Neuronal stem cell (in vitro differentiated cells): ENCODE data around the gene F5.

Source experiments
- DNase-seq: peaks from one replicate; pipeline ENCODE4 v3.0.0-alpha.2; 2013; ENCODE audit warnings: low spot score
- H2AFZ ChIP-seq: one replicate; pipeline ENCODE4 v1.6.1; 2013; ENCODE audit warnings: mild to moderate bottlenecking, low read length, inconsistent platforms
- H2AK5ac ChIP-seq: 2 replicates; pipeline ENCODE4 v1.6.1; 2013; ENCODE audit warnings: low read depth, mild to moderate bottlenecking, inconsistent platforms, low read length, moderate library complexity, mixed read lengths
- H2BK120ac ChIP-seq: 2 replicates; pipeline ENCODE4 v1.6.1; 2013; ENCODE audit warnings: low read depth, mild to moderate bottlenecking, inconsistent platforms, low read length, moderate library complexity, mixed read lengths
- H2BK12ac ChIP-seq: one replicate; pipeline ENCODE4 v1.6.1; 2013; ENCODE audit warnings: low read length, inconsistent platforms
- H2BK15ac ChIP-seq: 2 replicates; pipeline ENCODE4 v1.6.1; 2013; ENCODE audit warnings: mild to moderate bottlenecking, low read length, inconsistent platforms, mixed read lengths
- H2BK5ac ChIP-seq: one replicate; pipeline ENCODE4 v1.6.1; 2013; ENCODE audit warnings: inconsistent platforms, mild to moderate bottlenecking, low read length, moderate library complexity
- H3K14ac ChIP-seq: one replicate; pipeline ENCODE4 v1.6.1; 2013; ENCODE audit warnings: low read length, inconsistent platforms
- H3K18ac ChIP-seq: 2 replicates; pipeline ENCODE4 v1.6.1; 2013; ENCODE audit warnings: low read length, inconsistent platforms
- H3K23ac ChIP-seq: 2 replicates; pipeline ENCODE4 v1.6.1; 2013; ENCODE audit warnings: low read depth, mild to moderate bottlenecking, mixed read lengths, low read length, inconsistent platforms; ENCODE audit not compliant: poor library complexity
- H3K27ac ChIP-seq: replicated peaks from 3 replicates; pipeline ENCODE4 v1.5.1; 2013; ENCODE audit warnings: low read length, inconsistent platforms
- H3K27me3 ChIP-seq, 3 experiments: 2 replicates each; pipeline ENCODE4 v1.6.1; 2013; ENCODE audit warnings: low read length in 3 of 3, mild to moderate bottlenecking in 2 of 3, inconsistent platforms in 1 of 3, low read depth in 1 of 3, mixed read lengths in 1 of 3, moderate library complexity in 1 of 3; ENCODE audit not compliant: control insufficient read depth in 3 of 3, insufficient read depth in 3 of 3
- H3K36me3 ChIP-seq, 2 donors: replicated peaks in 1 of 2; 2 replicates each; pipeline ENCODE4 v1.6.1; 2013; ENCODE audit warnings: low read length in 2 of 2; ENCODE audit not compliant: control insufficient read depth in 2 of 2, insufficient read depth in 2 of 2
- H3K4ac ChIP-seq: 2 replicates; pipeline ENCODE4 v1.6.1; 2013; ENCODE audit warnings: inconsistent platforms, mild to moderate bottlenecking, low read length, moderate library complexity
- H3K4me1 ChIP-seq, 2 donors: 1 replicate in 1 of 2; 2 replicates in 1 of 2; pipeline ENCODE4 v1.6.1; 2013; ENCODE audit warnings: low read length in 2 of 2, low read depth in 1 of 2; ENCODE audit not compliant: control insufficient read depth in 2 of 2, insufficient read depth in 1 of 2
- H3K4me2 ChIP-seq: one replicate; pipeline ENCODE4 v1.6.1; 2013; ENCODE audit warnings: mild to moderate bottlenecking, low read length, inconsistent platforms; ENCODE audit not compliant: insufficient read depth, poor library complexity, severe bottlenecking
- H3K4me3 ChIP-seq, 2 donors: 2 replicates each; pipeline ENCODE4 v1.5.1; 2013; ENCODE audit warnings: low read length in 2 of 2, mild to moderate bottlenecking in 2 of 2, inconsistent platforms in 1 of 2, moderate library complexity in 1 of 2
- H3K79me1 ChIP-seq: one replicate; pipeline ENCODE4 v1.6.1; 2013; ENCODE audit warnings: low read depth, mild to moderate bottlenecking, inconsistent platforms, low read length, moderate library complexity
- H3K9ac ChIP-seq: one replicate; pipeline ENCODE4 v1.6.1; 2013; ENCODE audit warnings: mild to moderate bottlenecking, low read depth, low read length, inconsistent platforms; ENCODE audit not compliant: poor library complexity
- H3K9me3 ChIP-seq, 2 donors: replicated peaks in 1 of 2; 2 replicates each; pipeline versions ENCODE3 to v1.6.1; 2013; ENCODE audit warnings: low read length in 2 of 2, mild to moderate bottlenecking in 2 of 2, inconsistent platforms in 1 of 2, low read depth in 1 of 2, mixed read lengths in 1 of 2, moderate library complexity in 1 of 2; ENCODE audit not compliant: control insufficient read depth in 2 of 2, insufficient read depth in 1 of 2
- H4K8ac ChIP-seq: one replicate; pipeline ENCODE4 v1.6.1; 2013; ENCODE audit warnings: low read depth, mild to moderate bottlenecking, inconsistent platforms, low read length, moderate library complexity
- H4K91ac ChIP-seq: one replicate; pipeline ENCODE4 v1.6.1; 2013; ENCODE audit warnings: low read length, low read depth, mild to moderate bottlenecking, inconsistent platforms; ENCODE audit not compliant: poor library complexity
- WGBS, 2 donors: extraction: QIAGEN DNeasy Blood & Tissue Kit; methylation state at CpG; one replicate each; pipeline ENCODE4 v1.1.7; 2013; ENCODE audit warnings: missing lambda C conversion rate in 2 of 2, mixed read lengths in 1 of 2; ENCODE audit not compliant: insufficient read length in 2 of 2, insufficient replicate concordance in 1 of 2; ENCODE audit errors: extremely low coverage in 2 of 2; 5-methylcytosine and 5-hydroxymethylcytosine counted together

Gene F5

DNA sequence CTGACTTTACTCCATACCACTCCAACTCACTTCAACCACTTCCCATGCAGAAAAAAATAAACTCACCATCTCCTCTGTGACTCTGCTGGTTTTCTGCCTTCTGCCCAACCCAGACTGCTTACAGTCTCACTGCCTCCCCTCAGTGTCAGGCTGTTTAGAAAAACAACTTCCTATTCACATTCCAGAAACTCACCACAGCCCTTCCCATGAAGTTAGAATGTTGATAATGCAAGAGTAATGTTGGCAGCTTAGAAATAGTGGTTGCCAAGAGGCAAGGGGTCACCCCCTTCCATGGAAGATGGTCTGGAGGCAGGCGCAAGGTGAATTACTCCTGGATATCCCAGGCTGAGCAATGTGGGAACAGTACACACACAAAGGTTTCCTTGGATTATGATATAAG lies 43.7 kb upstream of the F5 start, which contains the start of gene SELP:
Gene SELP, minus strand, starts transcription at position 119 of the 400 bp plus-strand sequence. Its CDS starts 50 bp downstream, at position 69.
- H3K18ac ChIP-seq, result no peak within 1 kb of the TSS
- H2AFZ ChIP-seq, result no peak within 1 kb of the TSS
- no peak within 1 kb of the TSS for H2BK12ac ChIP-seq
- no CpG with 5 or more reads among the region's 1 CpG for WGBS, 2 donors
- peaks cover 0 to 10% of the 10 kb centered on the region in 2 donors for H3K9me3 ChIP-seq
- no peaks in the 10 kb centered on the region for H3K27me3 ChIP-seq
- H3K4ac ChIP-seq, result no peak within 1 kb of the TSS
- no peak within 1 kb of the TSS for H3K4me3 ChIP-seq
- H3K23ac ChIP-seq, result no peak within 1 kb of the TSS
- H3K27ac ChIP-seq, result no peak within 1 kb of the TSS
- no peak within 1 kb of the TSS for H2BK5ac ChIP-seq
- no peak within 1 kb of the TSS for H2AK5ac ChIP-seq
- H4K91ac ChIP-seq, result no peak within 1 kb of the TSS
- H3K4me1 ChIP-seq, result no peaks in the 10 kb centered on the region
- no peaks in the 10 kb centered on the region for H3K36me3 ChIP-seq
- H2BK15ac ChIP-seq, result no peak within 1 kb of the TSS
- H3K14ac ChIP-seq, result no peak within 1 kb of the TSS
- H3K79me1 ChIP-seq, result no peaks in the 10 kb centered on the region
- H2BK120ac ChIP-seq, result no peak within 1 kb of the TSS
- no peak within 1 kb of the TSS for H3K4me2 ChIP-seq
- DNase-seq, result no peak
- no peak within 1 kb of the TSS for H3K9ac ChIP-seq
- no peak within 1 kb of the TSS for H4K8ac ChIP-seq

DNA sequence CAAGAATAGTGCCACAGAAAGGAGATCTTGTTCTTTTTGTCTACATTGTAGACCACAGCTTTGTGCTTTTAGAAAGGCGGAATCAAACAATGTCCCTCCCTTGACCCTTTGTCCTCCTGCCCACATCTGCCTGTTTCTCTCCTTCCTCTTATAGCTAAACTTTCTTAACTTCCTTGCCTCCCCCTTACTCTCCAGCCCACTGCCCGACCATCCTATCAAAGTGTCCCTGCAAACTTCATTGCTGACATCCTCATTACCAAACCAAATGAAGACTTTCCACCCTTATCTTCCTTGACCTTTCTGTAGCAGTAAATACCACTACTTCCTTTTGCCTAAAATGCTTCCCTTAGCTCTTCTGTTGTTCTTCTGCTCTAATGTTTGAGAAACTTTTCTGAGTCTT lies 38.6 kb upstream of the F5 start:
- Histone ChIP-seq H2AFZ (no peak overlapping the region), H3K4me1 (no peaks in the 10 kb centered on the region), H3K9me3 (peaks cover 0 to 2% of the 10 kb centered on the region in 2 donors), H3K27ac (no peak overlapping the region), H3K23ac (no peak overlapping the region), H2BK5ac (no peak overlapping the region), H4K8ac (no peak overlapping the region), H4K91ac (no peak overlapping the region), H3K4ac (no peak overlapping the region), H3K79me1 (peaks cover 3% of the 10 kb centered on the region), H2BK15ac (no peak overlapping the region), H3K9ac (no peak overlapping the region), H3K14ac (no peak overlapping the region), H3K18ac (no peak overlapping the region), H2BK120ac (no peak overlapping the region), H2BK12ac (no peak overlapping the region), H2AK5ac (no peak overlapping the region), H3K27me3 (no peaks in the 10 kb centered on the region), H3K4me3 (no peak overlapping the region), H3K4me2 (no peak overlapping the region), H3K36me3 (no peaks in the 10 kb centered on the region)
- DNase-seq, result no peak
- no CpG with 5 or more reads among the region's 2 CpGs for WGBS, 2 donors

GRCh38 chr1:169624122-169624521 lies 37.8 kb upstream of the F5 start:
- Histone ChIP-seq H3K27me3 (no peaks in the 10 kb centered on the region), H2AK5ac (no peak overlapping the region), H4K8ac (no peak overlapping the region), H2BK5ac (no peak overlapping the region), H3K18ac (no peak overlapping the region), H3K14ac (no peak overlapping the region), H3K27ac (no peak overlapping the region), H3K4me1 (no peaks in the 10 kb centered on the region), H3K9ac (no peak overlapping the region), H3K9me3 (peaks cover 0 to 2% of the 10 kb centered on the region in 2 donors), H3K36me3 (no peaks in the 10 kb centered on the region), H3K23ac (no peak overlapping the region), H2AFZ (no peak overlapping the region), H4K91ac (no peak overlapping the region), H3K4me2 (no peak overlapping the region), H2BK12ac (no peak overlapping the region), H3K4me3 (no peak overlapping the region), H3K4ac (no peak overlapping the region), H2BK15ac (no peak overlapping the region), H2BK120ac (no peak overlapping the region), H3K79me1 (peaks cover 3% of the 10 kb centered on the region)
- no peak for DNase-seq

DNA sequence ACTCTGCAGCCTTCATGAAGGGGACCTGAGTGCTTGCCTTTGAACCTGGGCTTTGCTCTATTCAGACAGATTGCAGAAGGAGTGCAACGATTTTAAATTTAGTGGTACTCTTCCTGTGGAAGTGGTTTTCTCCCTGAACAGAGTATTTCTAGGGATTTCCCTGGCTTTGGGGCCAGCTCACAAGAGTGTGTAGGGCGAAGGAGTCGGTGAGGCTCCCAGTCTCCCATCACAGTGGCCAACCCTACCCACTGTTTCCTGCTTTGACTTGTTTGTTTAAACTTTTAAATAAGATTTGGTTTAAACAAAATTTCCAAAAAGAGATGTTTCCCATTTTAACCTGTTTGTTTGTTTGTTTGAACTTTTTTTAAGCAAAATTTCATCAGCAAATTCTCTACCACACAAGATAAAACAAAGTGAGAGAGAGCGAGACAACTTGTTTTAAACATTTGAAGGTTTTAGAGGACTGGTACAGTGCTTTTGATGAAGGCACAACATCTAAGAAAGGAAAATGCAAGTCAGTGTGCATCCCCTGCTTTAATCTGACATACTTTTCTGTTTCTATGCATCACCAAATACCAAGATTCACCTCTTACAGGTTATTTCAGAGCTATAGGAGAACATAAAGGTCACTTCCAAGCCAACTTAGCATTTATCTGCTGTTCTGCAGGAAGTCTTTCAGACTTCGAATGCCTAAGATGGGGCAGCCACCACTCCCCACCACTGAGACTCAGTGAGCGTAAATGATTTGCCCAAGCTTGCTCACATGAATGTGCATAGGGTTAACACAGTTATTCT lies 37.0 kb upstream of the F5 start:
- H4K8ac ChIP-seq, result no peak overlapping the region
- H2BK120ac ChIP-seq, result no peak overlapping the region
- no peak for DNase-seq
- H2BK12ac ChIP-seq, result no peak overlapping the region
- H2BK5ac ChIP-seq, result no peak overlapping the region
- no peak overlapping the region for H3K18ac ChIP-seq
- H3K9me3 ChIP-seq, result peaks cover 0 to 2% of the 10 kb centered on the region in 2 donors
- no peaks in the 10 kb centered on the region for H3K4me1 ChIP-seq
- no peak overlapping the region for H3K27ac ChIP-seq
- H4K91ac ChIP-seq, result no peak overlapping the region
- H3K36me3 ChIP-seq, result no peaks in the 10 kb centered on the region
- H2AK5ac ChIP-seq, result no peak overlapping the region
- H3K9ac ChIP-seq, result no peak overlapping the region
- no peak overlapping the region for H2AFZ ChIP-seq
- H3K23ac ChIP-seq, result no peak overlapping the region
- WGBS, 2 donors, result no CpG with 5 or more reads among the region's 6 CpGs
- no peak overlapping the region for H2BK15ac ChIP-seq
- H3K14ac ChIP-seq, result no peak overlapping the region
- peaks cover 3% of the 10 kb centered on the region for H3K79me1 ChIP-seq
- H3K4me3 ChIP-seq, result no peak overlapping the region
- H3K4ac ChIP-seq, result no peak overlapping the region
- no peaks in the 10 kb centered on the region for H3K27me3 ChIP-seq
- H3K4me2 ChIP-seq, result no peak overlapping the region
